HepG2 (cell line): ENCODE data around the gene ADPRM. TPM values are rescaled to one million over a fixed set of nuclear protein-coding genes. Genes with fewer than 3 reads are reported as not detected.

Experiments
- ATAC-seq: fragments of 200-7000 bp; cut with Tn5 transposase; 3 replicates; pipeline ENCODE4 v1.9.1; 2020; ENCODE audit warnings: mild to moderate bottlenecking, moderate library complexity
- BruUV-seq: library from RNA; stranded (reverse); fragments of 400-500 nt; replicated peaks from 2 replicates; lab custom pipeline; 2021; lab: Mats Ljungman, UMichigan
- CTCF ChIA-PET: fragments of 300-600 bp; formaldehyde crosslinking; extraction: SDS; loops from one replicate; lab custom pipeline; 2021; ENCODE audit warnings: low total read pairs, inconsistent platforms, low intra/inter-chr PET ratio; lab: Yijun Ruan, JAX
- POLR2A ChIA-PET: fragments of 350-600 bp; sonication (Branson Sonifier 250); formaldehyde crosslinking; loops from one replicate; lab custom pipeline; 2020; ENCODE audit warnings: antibody characterized with exemption, inconsistent platforms; lab: Yijun Ruan, JAX
- DNase-seq: peaks from one replicate; pipeline ENCODE4 v3.0.0-alpha.2; 2015; ENCODE audit warnings: low spot score
- FAIRE-seq: peaks from 3 replicates; lab custom pipeline; 2011; peaks lifted over from hg19 to GRCh38; lab: Jason Lieb, UNC
- H2AFZ ChIP-seq: one replicate; pipeline ENCODE4 v1.6.1; 2011; ENCODE audit warnings: low read length, inconsistent platforms
- H3K27ac ChIP-seq: fragments of 300-600 bp; 3 replicates; pipeline ENCODE4 v1.8.0; 2011; ENCODE audit warnings: mixed run types, mild to moderate bottlenecking, mixed read lengths, low read length, inconsistent platforms; ENCODE audit not compliant: insufficient read depth; ENCODE audit errors: extremely low read length
- H3K27me3 ChIP-seq, 2 experiments: fragments of 200-600 bp in 1 of 2; 2 replicates in 1 of 2; 3 replicates in 1 of 2; pipeline versions ENCODE4 v1.6.0 to v1.8.0; 2011; ENCODE audit warnings: low read length in 2 of 2, mild to moderate bottlenecking in 2 of 2, moderate library complexity in 2 of 2, inconsistent platforms in 1 of 2; ENCODE audit not compliant: insufficient read depth in 2 of 2, control insufficient read depth in 1 of 2
- H3K36me3 ChIP-seq, 2 experiments: fragments of 200-600 bp in 1 of 2; replicated peaks in 1 of 2; 2 replicates in 1 of 2; 3 replicates in 1 of 2; pipeline versions ENCODE4 v1.5.1 to v1.8.0; 2011; ENCODE audit warnings: low read length in 2 of 2, inconsistent platforms in 1 of 2; ENCODE audit not compliant: insufficient read depth in 2 of 2, control insufficient read depth in 1 of 2
- H3K4me1 ChIP-seq: 2 replicates; pipeline ENCODE4 v1.5.1; 2012; ENCODE audit warnings: low read length, inconsistent platforms; ENCODE audit not compliant: insufficient read depth
- H3K4me2 ChIP-seq: 2 replicates; pipeline ENCODE4 v1.6.0; 2011; ENCODE audit warnings: low read depth, low read length, inconsistent platforms
- H3K4me3 ChIP-seq, 3 experiments: fragments of 200-600 bp in 1 of 3; sonication (generic), shearing (Covaris generic) in 1 of 3; replicated peaks in 1 of 3; 2 replicates each; pipeline ENCODE4 v1.5.1; 2011 to 2016; ENCODE audit warnings: low read length in 3 of 3, inconsistent platforms in 2 of 3, low read depth in 2 of 3, mild to moderate bottlenecking in 2 of 3, control low read depth in 1 of 3, mixed read lengths in 1 of 3; ENCODE audit not compliant: insufficient read depth in 1 of 3
- H3K79me2 ChIP-seq: one replicate; pipeline ENCODE4 v1.6.1; 2011; ENCODE audit warnings: low read length, inconsistent platforms; ENCODE audit not compliant: insufficient read depth
- H3K9ac ChIP-seq: 2 replicates; pipeline ENCODE4 v1.6.0; 2011; ENCODE audit warnings: mild to moderate bottlenecking, low read depth, low read length, inconsistent platforms; ENCODE audit not compliant: insufficient read depth
- H3K9me3 ChIP-seq: 2 replicates; pipeline ENCODE4 v1.5.1; 2012; ENCODE audit warnings: mild to moderate bottlenecking, low read length
- H4K20me1 ChIP-seq: 2 replicates; pipeline ENCODE4 v1.6.0; 2011; ENCODE audit warnings: inconsistent platforms, mild to moderate bottlenecking, low read length, moderate library complexity; ENCODE audit not compliant: insufficient read depth
- ATRX ChIP-seq: sonication (generic); formaldehyde crosslinking; IDR thresholded peaks from 2 replicates; pipeline ENCODE4 v1.4.0; 2020; ENCODE audit warnings: missing genetic modification reagents, borderline replicate concordance
- CBFB ChIP-seq: sonication (generic); formaldehyde crosslinking; IDR thresholded peaks from 2 replicates; pipeline ENCODE4 v1.4.0; 2020; ENCODE audit warnings: missing genetic modification reagents
- ISL2 ChIP-seq: sonication (generic); formaldehyde crosslinking; IDR thresholded peaks from 2 replicates; pipeline ENCODE4 v1.5.0; 2020; ENCODE audit warnings: missing genetic modification reagents
- MTA3 ChIP-seq: sonication (generic); formaldehyde crosslinking; IDR thresholded peaks from 2 replicates; pipeline ENCODE4 v1.4.0; 2020; ENCODE audit warnings: missing genetic modification reagents
- SKI ChIP-seq: fragments of 450-650 bp; IDR thresholded peaks from one replicate; pipeline ENCODE4 v1.6.1; 2018; ENCODE audit warnings: mild to moderate bottlenecking; ENCODE audit not compliant: partially characterized antibody
- ZBTB40 ChIP-seq, 2 experiments: fragments of 450-650 bp in 1 of 2; sonication (generic) in 1 of 2; formaldehyde crosslinking in 1 of 2; IDR thresholded peaks; 2 replicates each; pipeline versions ENCODE4 v1.6.1 to v1.8.0; 2016 to 2022; ENCODE audit warnings: antibody characterized with exemption in 1 of 2, mild to moderate bottlenecking in 1 of 2, missing genetic modification reagents in 1 of 2
- ZNF337 ChIP-seq: sonication (generic); formaldehyde crosslinking; IDR thresholded peaks from 2 replicates; pipeline ENCODE4 v1.5.1; 2020; ENCODE audit warnings: missing genetic modification reagents, low read depth, mild to moderate bottlenecking, borderline replicate concordance
- ZNF343 ChIP-seq: sonication (generic); formaldehyde crosslinking; IDR thresholded peaks from 2 replicates; pipeline ENCODE4 v1.4.0; 2020; ENCODE audit warnings: mild to moderate bottlenecking, missing genetic modification reagents
- ZNF354B ChIP-seq: sonication (generic); formaldehyde crosslinking; IDR thresholded peaks from 2 replicates; pipeline ENCODE4 v1.8.0; 2022; ENCODE audit warnings: mild to moderate bottlenecking, missing genetic modification reagents
- ZNF570 ChIP-seq: sonication (generic); formaldehyde crosslinking; IDR thresholded peaks from 2 replicates; pipeline ENCODE4 v1.4.0; 2020; ENCODE audit warnings: mild to moderate bottlenecking, missing genetic modification reagents, borderline replicate concordance
- ZNF737 ChIP-seq: sonication (generic); formaldehyde crosslinking; IDR thresholded peaks from 2 replicates; pipeline ENCODE4 v1.5.0; 2020; ENCODE audit warnings: missing genetic modification reagents, mild to moderate bottlenecking, borderline replicate concordance
- WGBS: methylation state at CpG from one replicate; pipeline ENCODE4 v1.1.6; 2017; ENCODE audit warnings: low lambda C conversion rate; 5-methylcytosine and 5-hydroxymethylcytosine counted together
- in situ Hi-C: cut with HindIII; loops from 2 replicates; pipeline ENCODE4 v1.10.0; 2017; ENCODE audit warnings: low pct_unique_long_range_greater_than_20kb; ENCODE audit not compliant: extremely low pct_ligation_motif_present
- intact Hi-C: fragments of 100-400 bp; cut with micrococcal nuclease; formaldehyde crosslinking; loops from one replicate; pipeline ENCODE4 v1.10.0; 2022; ENCODE audit not compliant: unreplicated experiment
- polyA plus RNA-seq, 8 experiments: library from polyadenylated mRNA; depleted of rRNA in 3 of 8; stranded (reverse) in 7 of 8; unstranded in 1 of 8; fragments of >200 nt; fragmentation: Illumina TruSeq in 4 of 8; extraction: Trizol in 4 of 8; gene quantifications; 2 replicates each; pipeline versions ENCODE4 v1.2.1 to v1.2.3, GENCODE V29; 2011 to 2016; ENCODE audit warnings: low read depth in 4 of 8, missing spikeins in 1 of 8, mixed read lengths in 1 of 8; ENCODE audit not compliant: insufficient read depth in 1 of 8
- total RNA-seq, 5 experiments: library from RNA; depleted of rRNA; stranded (reverse); fragments of >200 nt; fragmentation: Illumina TruSeq; extraction: Trizol; gene quantifications; 2 replicates each; pipeline ENCODE4 v1.2.3, GENCODE V29; 2016; ENCODE audit warnings: low read depth in 1 of 5

ADPRM gene
- total and polyA plus RNA-seq, 2 of the 13 experiments (the other 11 are each of a cell fraction or from before 2014, with no cell fraction given), result 5.6 to 10.8 TPM

- peaks cover 9 to 26% of the 10 kb centered on the region in 2 experiments; a peak in 4 of 5 replicates for H3K36me3 ChIP-seq
- H3K27ac ChIP-seq, result no peak overlapping the region
- TF ChIP-seq ZNF737 (no peak), ZNF343 (CRISPR knock-in tag) (no peak), MTA3 (CRISPR knock-in tag) (no peak), ATRX (CRISPR knock-in tag) (no peak), SKI (no peak), ZNF337 (CRISPR knock-in tag) (no peak), ISL2 (no peak), CBFB (CRISPR knock-in tag) (no peak)
- intact Hi-C loops (no loop called here), in situ Hi-C loops (no loop called here)
- CTCF ChIA-PET, result no interaction called here
- POLR2A ChIA-PET, result no interaction called here
- FAIRE-seq (no peak), DNase-seq (no peak), ATAC-seq (no peak)
- no peak overlapping the region for H3K4me3 ChIP-seq
- H3K79me2 ChIP-seq, result no peaks in the 10 kb centered on the region
- no peak overlapping the region for H2AFZ ChIP-seq
- H3K9ac ChIP-seq, result no peak overlapping the region
- 97% methylated on average over 5 of the region's 5 CpGs for WGBS
- H3K4me1 ChIP-seq, result no peaks in the 10 kb centered on the region
- H4K20me1 ChIP-seq, result no peaks in the 10 kb centered on the region
- BruUV-seq, result no TSS peak
- no peaks in the 10 kb centered on the region for H3K9me3 ChIP-seq
- no peaks in the 10 kb centered on the region for H3K27me3 ChIP-seq
- no peak overlapping the region for H3K4me2 ChIP-seq
These were observed 8.3 kb downstream of the ADPRM start for GRCh38 chr17:10705727-10706126.

GRCh38 chr17:10713318-10713717 is 15.9 kb downstream of the ADPRM start:
- H3K27ac ChIP-seq, result no peak overlapping the region
- intact Hi-C loops, result no loop called here
- no peak overlapping the region for H3K4me2 ChIP-seq
- no peaks in the 10 kb centered on the region for H3K79me2 ChIP-seq
- no peaks in the 10 kb centered on the region for H3K9me3 ChIP-seq
- no TSS peak for BruUV-seq
- H2AFZ ChIP-seq, result no peak overlapping the region
- no peak overlapping the region for H3K4me3 ChIP-seq
- no peak overlapping the region for H3K9ac ChIP-seq
- H3K27me3 ChIP-seq, result no peaks in the 10 kb centered on the region
- ATAC-seq, result no peak
- in situ Hi-C loops, result no loop called here
- 97% methylated on average over 2 of the region's 2 CpGs for WGBS
- no peak for FAIRE-seq
- ChIA-PET POLR2A (no interaction called here), CTCF (no interaction called here)
- H4K20me1 ChIP-seq, result no peaks in the 10 kb centered on the region
- peaks cover 2% of the 10 kb centered on the region for H3K4me1 ChIP-seq
- peaks cover 7 to 19% of the 10 kb centered on the region in 2 experiments; a peak in 4 of 5 replicates for H3K36me3 ChIP-seq
- no peak for DNase-seq
- TF ChIP-seq ZNF570 (CRISPR knock-in tag) (no peak), ZBTB40 (IDR thresholded peaks at IDR 0.05) (no peak), ZBTB40 (CRISPR knock-in tag; IDR thresholded peaks at IDR 0.05) (no peak), ZNF354B (CRISPR knock-in tag) (no peak)
